HEK293 (cell line): Measurements from ENCODE around the gene FXYD1.

ENCODE experiments used
- OVOL3 ChIP-seq: fragments of 450-650 bp; formaldehyde crosslinking; IDR thresholded peaks from 2 replicates; pipeline ENCODE4 v1.5.1; 2016; ENCODE audit warnings: missing biosample characterization, missing genetic modification characterization
- PRDM6 ChIP-seq: fragments of 450-650 bp; formaldehyde crosslinking; IDR thresholded peaks from 2 replicates; pipeline ENCODE4 v1.5.1; 2017; ENCODE audit warnings: missing biosample characterization, missing genetic modification characterization
- REPIN1 ChIP-seq: fragments of 450-650 bp; formaldehyde crosslinking; IDR thresholded peaks from 2 replicates; pipeline ENCODE4 v1.5.1; 2017; ENCODE audit warnings: missing biosample characterization, missing genetic modification characterization, low read depth
- ZIC2 ChIP-seq: fragments of 450-650 bp; formaldehyde crosslinking; IDR thresholded peaks from 2 replicates; pipeline ENCODE4 v1.5.1; 2016; ENCODE audit warnings: missing biosample characterization, missing genetic modification characterization
- ZNF155 ChIP-seq: fragments of 450-650 bp; formaldehyde crosslinking; IDR thresholded peaks from 2 replicates; pipeline ENCODE4 v1.5.1; 2016; ENCODE audit warnings: missing biosample characterization, missing genetic modification characterization
- ZNF169 ChIP-seq: fragments of 450-650 bp; formaldehyde crosslinking; IDR thresholded peaks from 2 replicates; pipeline ENCODE4 v1.5.1; 2016; ENCODE audit warnings: missing biosample characterization, missing genetic modification characterization
- ZNF174 ChIP-seq: fragments of 450-650 bp; formaldehyde crosslinking; IDR thresholded peaks from 2 replicates; pipeline ENCODE4 v1.5.0; 2017; ENCODE audit warnings: missing biosample characterization, mild to moderate bottlenecking, missing genetic modification characterization
- ZNF175 ChIP-seq: fragments of 450-650 bp; formaldehyde crosslinking; IDR thresholded peaks from 2 replicates; pipeline ENCODE4 v1.5.1; 2016; ENCODE audit warnings: missing biosample characterization, missing genetic modification characterization
- ZNF184 ChIP-seq: fragments of 450-650 bp; IDR thresholded peaks from 2 replicates; pipeline ENCODE4 v1.5.1; 2018; ENCODE audit warnings: missing biosample characterization, mild to moderate bottlenecking, missing genetic modification characterization
- ZNF26 ChIP-seq: fragments of 450-650 bp; formaldehyde crosslinking; IDR thresholded peaks from 2 replicates; pipeline ENCODE4 v1.5.1; 2016; ENCODE audit warnings: missing biosample characterization, missing genetic modification characterization
- ZNF423 ChIP-seq: fragments of 450-650 bp; formaldehyde crosslinking; IDR thresholded peaks from 2 replicates; pipeline ENCODE4 v1.5.1; 2016; ENCODE audit warnings: missing biosample characterization, missing genetic modification characterization
- ZNF514 ChIP-seq: fragments of 450-650 bp; formaldehyde crosslinking; IDR thresholded peaks from 2 replicates; pipeline ENCODE4 v1.5.1; 2016; ENCODE audit warnings: missing biosample characterization, missing genetic modification characterization
- ZNF530 ChIP-seq: fragments of 450-650 bp; formaldehyde crosslinking; IDR thresholded peaks from 2 replicates; pipeline ENCODE4 v1.5.1; 2016; ENCODE audit warnings: low read depth, missing biosample characterization, missing genetic modification characterization
- ZNF544 ChIP-seq: fragments of 450-650 bp; formaldehyde crosslinking; IDR thresholded peaks from 2 replicates; pipeline ENCODE4 v1.5.0; 2017; ENCODE audit warnings: missing biosample characterization, missing genetic modification characterization
- ZNF548 ChIP-seq: fragments of 450-650 bp; formaldehyde crosslinking; IDR thresholded peaks from 2 replicates; pipeline ENCODE4 v1.5.1; 2016; ENCODE audit warnings: missing biosample characterization, missing genetic modification characterization
- ZNF626 ChIP-seq: fragments of 450-650 bp; sonication (Bioruptor Pico); formaldehyde crosslinking; IDR thresholded peaks from 2 replicates; pipeline ENCODE4 v1.5.1; 2018; ENCODE audit warnings: missing biosample characterization, missing genetic modification characterization, inconsistent platforms
- ZNF701 ChIP-seq: fragments of 450-650 bp; formaldehyde crosslinking; IDR thresholded peaks from 2 replicates; pipeline ENCODE4 v1.5.1; 2016; ENCODE audit warnings: missing biosample characterization, missing genetic modification characterization
- ZNF76 ChIP-seq: fragments of 450-650 bp; formaldehyde crosslinking; IDR thresholded peaks from 2 replicates; pipeline ENCODE4; 2016; ENCODE audit warnings: low read depth, missing biosample characterization, missing genetic modification characterization, borderline replicate concordance
- ZNF830 ChIP-seq: fragments of 450-650 bp; IDR thresholded peaks from 2 replicates; pipeline ENCODE4 v1.5.0; 2018; ENCODE audit warnings: missing biosample characterization, missing genetic modification characterization, low read depth, mild to moderate bottlenecking, moderate library complexity
- ZSCAN30 ChIP-seq: fragments of 450-650 bp; IDR thresholded peaks from 2 replicates; pipeline ENCODE4 v1.5.1; 2018; ENCODE audit warnings: missing biosample characterization, mild to moderate bottlenecking, missing genetic modification characterization, moderate library complexity
- TF ChIP-seq, protein P1 (sequence below): fragments of 450-650 bp; formaldehyde crosslinking; IDR thresholded peaks from 2 replicates; pipeline ENCODE4 v1.5.1; 2016; ENCODE audit warnings: missing biosample characterization, missing genetic modification characterization
- TF ChIP-seq, protein P2 (sequence below): fragments of 450-650 bp; formaldehyde crosslinking; IDR thresholded peaks from 2 replicates; pipeline ENCODE4 v1.5.1; 2017; ENCODE audit warnings: missing biosample characterization, missing genetic modification characterization
- TF ChIP-seq, protein P3 (sequence below): fragments of 450-650 bp; IDR thresholded peaks from 2 replicates; pipeline ENCODE4 v1.5.1; 2018; ENCODE audit warnings: missing biosample characterization, missing genetic modification characterization
- TF ChIP-seq, protein P4 (sequence below): fragments of 450-650 bp; formaldehyde crosslinking; IDR thresholded peaks from 2 replicates; pipeline ENCODE4 v1.5.1; 2016; ENCODE audit warnings: missing biosample characterization, missing genetic modification characterization, low read depth
- TF ChIP-seq, protein P5 (sequence below): fragments of 450-650 bp; formaldehyde crosslinking; IDR thresholded peaks from 2 replicates; pipeline ENCODE4 v1.5.1; 2016; ENCODE audit warnings: missing biosample characterization, missing genetic modification characterization

The FXYD1 gene

DNA sequence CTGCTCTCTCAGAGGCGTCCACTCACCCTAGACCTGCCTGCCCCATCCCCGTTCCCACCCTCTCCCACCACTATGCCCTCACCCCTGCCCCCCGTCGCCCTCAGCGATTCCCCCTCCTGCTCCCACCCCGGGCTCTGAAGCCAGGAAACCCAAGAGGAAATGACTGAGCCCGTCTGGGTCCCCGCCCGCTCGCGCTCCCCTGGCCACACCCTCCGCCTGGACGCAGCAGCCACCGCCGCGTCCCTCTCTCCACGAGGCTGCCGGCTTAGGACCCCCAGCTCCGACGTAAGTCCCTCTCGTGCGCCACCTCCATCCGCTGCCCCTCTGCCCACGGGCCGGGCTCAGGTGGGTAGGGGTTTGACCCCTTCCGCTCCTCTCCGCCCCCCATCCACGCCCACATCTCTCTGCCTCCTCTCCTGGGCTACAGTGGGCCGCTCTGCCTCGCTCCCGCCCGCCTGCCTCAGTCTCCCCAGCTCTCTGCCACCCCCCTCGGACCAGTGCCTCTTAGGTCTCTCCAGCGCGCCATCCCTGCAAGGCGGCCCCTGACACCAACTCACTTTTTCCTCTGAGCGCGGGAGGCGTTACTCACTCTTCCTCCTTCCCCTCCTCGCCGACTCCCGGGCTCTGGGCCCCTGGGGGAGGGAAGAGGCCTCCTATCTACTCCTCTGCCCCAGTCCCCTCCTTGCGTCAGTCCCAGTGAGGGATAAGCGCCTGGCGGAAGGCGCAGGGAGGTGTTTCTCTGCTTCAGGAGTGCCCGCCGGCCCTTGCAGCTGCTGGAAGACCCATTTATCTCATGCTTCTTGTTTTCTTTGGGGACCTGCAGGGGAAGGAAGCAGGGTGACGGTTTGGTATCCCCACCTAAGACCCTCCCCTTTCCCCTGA, 16.1 kb downstream of the FXYD1 start, which contains the start of gene FXYD5 (continued):
- TF ChIP-seq ZNF701 (no peak), ZIC2 (tag by site-specific recombination) (peak; percentile 49; the same call in 1 of the 2 replicates), ZSCAN30 (tag by site-specific recombination) (peak; percentile 77), ZNF169 (tag by site-specific recombination) (0 out of 2 replicates have a peak, but pooled peaks have one; percentile 59), ZNF514 (tag by site-specific recombination) (no peak), ZNF544 (tag by site-specific recombination) (no peak), ZNF76 (tag by site-specific recombination) (peak; percentile 80), ZNF155 (tag by site-specific recombination) (no peak), REPIN1 (tag by site-specific recombination) (peak; percentile 96; the same call in 1 of the 2 replicates), ZNF184 (tag by site-specific recombination) (no peak), ZNF626 (tag by site-specific recombination) (no peak), ZNF26 (tag by site-specific recombination) (no peak), OVOL3 (tag by site-specific recombination) (peak; percentile 80; the same call in 1 of the 2 replicates), PRDM6 (tag by site-specific recombination) (no peak), ZNF530 (tag by site-specific recombination) (no peak), ZNF423 (tag by site-specific recombination) (no peak), ZNF830 (tag by site-specific recombination) (no peak), ZNF175 (no peak), ZNF174 (tag by site-specific recombination) (no peak), ZNF548 (tag by site-specific recombination) (peak; percentile 16; the same call in 1 of the 2 replicates)
- TF ChIP-seq, protein P1, sequence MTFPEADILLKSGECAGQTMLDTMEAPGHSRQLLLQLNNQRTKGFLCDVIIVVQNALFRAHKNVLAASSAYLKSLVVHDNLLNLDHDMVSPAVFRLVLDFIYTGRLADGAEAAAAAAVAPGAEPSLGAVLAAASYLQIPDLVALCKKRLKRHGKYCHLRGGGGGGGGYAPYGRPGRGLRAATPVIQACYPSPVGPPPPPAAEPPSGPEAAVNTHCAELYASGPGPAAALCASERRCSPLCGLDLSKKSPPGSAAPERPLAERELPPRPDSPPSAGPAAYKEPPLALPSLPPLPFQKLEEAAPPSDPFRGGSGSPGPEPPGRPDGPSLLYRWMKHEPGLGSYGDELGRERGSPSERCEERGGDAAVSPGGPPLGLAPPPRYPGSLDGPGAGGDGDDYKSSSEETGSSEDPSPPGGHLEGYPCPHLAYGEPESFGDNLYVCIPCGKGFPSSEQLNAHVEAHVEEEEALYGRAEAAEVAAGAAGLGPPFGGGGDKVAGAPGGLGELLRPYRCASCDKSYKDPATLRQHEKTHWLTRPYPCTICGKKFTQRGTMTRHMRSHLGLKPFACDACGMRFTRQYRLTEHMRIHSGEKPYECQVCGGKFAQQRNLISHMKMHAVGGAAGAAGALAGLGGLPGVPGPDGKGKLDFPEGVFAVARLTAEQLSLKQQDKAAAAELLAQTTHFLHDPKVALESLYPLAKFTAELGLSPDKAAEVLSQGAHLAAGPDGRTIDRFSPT (tag by site-specific recombination), result peak; percentile 98
- TF ChIP-seq, protein P2, sequence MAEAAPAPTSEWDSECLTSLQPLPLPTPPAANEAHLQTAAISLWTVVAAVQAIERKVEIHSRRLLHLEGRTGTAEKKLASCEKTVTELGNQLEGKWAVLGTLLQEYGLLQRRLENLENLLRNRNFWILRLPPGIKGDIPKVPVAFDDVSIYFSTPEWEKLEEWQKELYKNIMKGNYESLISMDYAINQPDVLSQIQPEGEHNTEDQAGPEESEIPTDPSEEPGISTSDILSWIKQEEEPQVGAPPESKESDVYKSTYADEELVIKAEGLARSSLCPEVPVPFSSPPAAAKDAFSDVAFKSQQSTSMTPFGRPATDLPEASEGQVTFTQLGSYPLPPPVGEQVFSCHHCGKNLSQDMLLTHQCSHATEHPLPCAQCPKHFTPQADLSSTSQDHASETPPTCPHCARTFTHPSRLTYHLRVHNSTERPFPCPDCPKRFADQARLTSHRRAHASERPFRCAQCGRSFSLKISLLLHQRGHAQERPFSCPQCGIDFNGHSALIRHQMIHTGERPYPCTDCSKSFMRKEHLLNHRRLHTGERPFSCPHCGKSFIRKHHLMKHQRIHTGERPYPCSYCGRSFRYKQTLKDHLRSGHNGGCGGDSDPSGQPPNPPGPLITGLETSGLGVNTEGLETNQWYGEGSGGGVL, result peak; percentile 99
- TF ChIP-seq, protein P3, sequence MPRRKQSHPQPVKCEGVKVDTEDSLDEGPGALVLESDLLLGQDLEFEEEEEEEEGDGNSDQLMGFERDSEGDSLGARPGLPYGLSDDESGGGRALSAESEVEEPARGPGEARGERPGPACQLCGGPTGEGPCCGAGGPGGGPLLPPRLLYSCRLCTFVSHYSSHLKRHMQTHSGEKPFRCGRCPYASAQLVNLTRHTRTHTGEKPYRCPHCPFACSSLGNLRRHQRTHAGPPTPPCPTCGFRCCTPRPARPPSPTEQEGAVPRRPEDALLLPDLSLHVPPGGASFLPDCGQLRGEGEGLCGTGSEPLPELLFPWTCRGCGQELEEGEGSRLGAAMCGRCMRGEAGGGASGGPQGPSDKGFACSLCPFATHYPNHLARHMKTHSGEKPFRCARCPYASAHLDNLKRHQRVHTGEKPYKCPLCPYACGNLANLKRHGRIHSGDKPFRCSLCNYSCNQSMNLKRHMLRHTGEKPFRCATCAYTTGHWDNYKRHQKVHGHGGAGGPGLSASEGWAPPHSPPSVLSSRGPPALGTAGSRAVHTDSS (tag by site-specific recombination), result peak; percentile 85
- TF ChIP-seq, protein P4, sequence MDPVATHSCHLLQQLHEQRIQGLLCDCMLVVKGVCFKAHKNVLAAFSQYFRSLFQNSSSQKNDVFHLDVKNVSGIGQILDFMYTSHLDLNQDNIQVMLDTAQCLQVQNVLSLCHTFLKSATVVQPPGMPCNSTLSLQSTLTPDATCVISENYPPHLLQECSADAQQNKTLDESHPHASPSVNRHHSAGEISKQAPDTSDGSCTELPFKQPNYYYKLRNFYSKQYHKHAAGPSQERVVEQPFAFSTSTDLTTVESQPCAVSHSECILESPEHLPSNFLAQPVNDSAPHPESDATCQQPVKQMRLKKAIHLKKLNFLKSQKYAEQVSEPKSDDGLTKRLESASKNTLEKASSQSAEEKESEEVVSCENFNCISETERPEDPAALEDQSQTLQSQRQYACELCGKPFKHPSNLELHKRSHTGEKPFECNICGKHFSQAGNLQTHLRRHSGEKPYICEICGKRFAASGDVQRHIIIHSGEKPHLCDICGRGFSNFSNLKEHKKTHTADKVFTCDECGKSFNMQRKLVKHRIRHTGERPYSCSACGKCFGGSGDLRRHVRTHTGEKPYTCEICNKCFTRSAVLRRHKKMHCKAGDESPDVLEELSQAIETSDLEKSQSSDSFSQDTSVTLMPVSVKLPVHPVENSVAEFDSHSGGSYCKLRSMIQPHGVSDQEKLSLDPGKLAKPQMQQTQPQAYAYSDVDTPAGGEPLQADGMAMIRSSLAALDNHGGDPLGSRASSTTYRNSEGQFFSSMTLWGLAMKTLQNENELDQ (tag by site-specific recombination), result no peak
- TF ChIP-seq, protein P5, sequence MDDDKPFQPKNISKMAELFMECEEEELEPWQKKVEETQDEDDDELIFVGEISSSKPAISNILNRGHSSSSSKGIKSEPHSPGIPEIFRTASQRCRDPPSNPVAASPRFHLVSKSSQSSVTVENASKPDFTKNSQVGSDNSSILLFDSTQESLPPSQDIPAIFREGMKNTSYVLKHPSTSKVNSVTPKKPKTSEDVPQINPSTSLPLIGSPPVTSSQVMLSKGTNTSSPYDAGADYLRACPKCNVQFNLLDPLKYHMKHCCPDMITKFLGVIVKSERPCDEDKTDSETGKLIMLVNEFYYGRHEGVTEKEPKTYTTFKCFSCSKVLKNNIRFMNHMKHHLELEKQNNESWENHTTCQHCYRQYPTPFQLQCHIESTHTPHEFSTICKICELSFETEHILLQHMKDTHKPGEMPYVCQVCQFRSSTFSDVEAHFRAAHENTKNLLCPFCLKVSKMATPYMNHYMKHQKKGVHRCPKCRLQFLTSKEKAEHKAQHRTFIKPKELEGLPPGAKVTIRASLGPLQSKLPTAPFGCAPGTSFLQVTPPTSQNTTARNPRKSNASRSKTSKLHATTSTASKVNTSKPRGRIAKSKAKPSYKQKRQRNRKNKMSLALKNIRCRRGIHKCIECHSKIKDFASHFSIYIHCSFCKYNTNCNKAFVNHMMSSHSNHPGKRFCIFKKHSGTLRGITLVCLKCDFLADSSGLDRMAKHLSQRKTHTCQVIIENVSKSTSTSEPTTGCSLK (tag by site-specific recombination), result no peak
